Measurements from ENCODE around the gene SLC37A2. TPM values are rescaled to one million over a fixed set of nuclear protein-coding genes. Genes with fewer than 3 reads are reported as not detected.
"Not testable (repeated sequence)": the region's sequence is repeated elsewhere in the genome, so short reads cannot be mapped to it uniquely, and the experiment has no call there.

The SLC37A2 gene
- 1.2 TPM for total RNA-seq

DNA sequence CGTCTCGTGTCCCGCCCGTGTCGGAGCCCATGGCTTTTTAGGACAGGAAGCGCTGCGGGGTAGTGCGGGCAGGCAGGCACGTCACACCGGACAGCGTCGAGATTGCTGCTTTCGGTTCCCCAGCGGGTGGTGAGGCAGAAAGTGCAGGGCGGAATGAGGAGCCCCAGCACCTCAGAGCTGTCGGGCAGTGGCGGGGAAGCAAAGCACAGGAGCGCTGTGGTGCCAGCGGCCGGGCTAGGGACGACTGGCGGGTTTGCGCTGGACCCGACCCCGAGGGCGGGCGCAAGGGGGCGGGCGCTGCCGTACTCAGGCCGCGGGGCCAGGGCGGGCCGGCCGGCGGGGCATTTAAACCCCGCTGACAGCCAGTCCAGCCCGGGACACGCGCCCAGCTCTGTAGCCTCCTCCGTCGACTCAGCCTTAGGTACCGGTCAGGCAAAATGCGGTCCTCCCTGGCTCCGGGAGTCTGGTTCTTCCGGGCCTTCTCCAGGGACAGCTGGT is at the start of gene SLC37A2:
Gene SLC37A2, plus strand, starts transcription at position 375 of the 498 bp plus-strand sequence. Its CDS starts 63 bp downstream, at position 438.
- peak; percentile 66 to 79 for DNase-seq (ENCODE audit: low spot score in 2 of 2)
- FAIRE-seq = no peak

DNA sequence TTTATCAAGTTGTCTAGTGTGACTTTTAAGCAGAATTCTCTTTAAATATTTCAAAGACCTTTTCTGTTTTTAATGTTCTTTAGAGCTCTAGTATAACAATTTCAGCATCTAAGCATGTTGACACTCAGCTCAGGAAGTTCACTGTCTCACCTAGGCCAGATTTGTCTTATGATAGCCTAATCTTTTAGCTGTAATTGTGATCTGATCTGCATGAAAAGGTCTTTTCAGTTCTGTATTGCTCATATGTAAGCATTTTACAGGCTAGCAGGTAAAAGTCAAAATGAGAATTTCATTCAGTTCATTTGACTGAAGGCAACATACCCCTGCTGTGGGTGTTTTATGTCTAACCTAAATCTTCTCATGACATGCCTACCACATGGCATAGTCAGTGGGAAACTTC is 46.7 kb upstream of the SLC37A2 start:
- no peak for FAIRE-seq
- DNase-seq (ENCODE audit: low spot score in 2 of 2) = no peak

DNA sequence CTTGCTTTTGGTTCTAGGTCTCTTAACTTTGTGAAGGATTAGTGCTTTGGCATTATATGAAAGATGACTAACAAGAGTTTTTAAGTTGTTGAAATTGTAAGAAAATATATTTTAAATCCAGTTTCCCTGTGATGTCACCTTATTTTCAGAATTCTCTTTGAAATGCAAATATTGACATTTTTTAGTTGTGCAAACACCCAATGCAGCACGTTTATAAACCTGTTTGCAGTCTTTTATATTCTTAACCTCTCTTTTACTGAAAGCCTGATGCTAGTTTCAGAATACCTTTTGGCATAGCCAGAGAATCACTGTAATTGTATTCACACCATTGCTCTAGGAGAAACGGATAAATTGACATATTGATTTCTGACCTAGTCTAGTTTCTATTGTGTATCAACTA is 42.8 kb upstream of the SLC37A2 start:
- no peak for DNase-seq (ENCODE audit: low spot score in 2 of 2)

DNA sequence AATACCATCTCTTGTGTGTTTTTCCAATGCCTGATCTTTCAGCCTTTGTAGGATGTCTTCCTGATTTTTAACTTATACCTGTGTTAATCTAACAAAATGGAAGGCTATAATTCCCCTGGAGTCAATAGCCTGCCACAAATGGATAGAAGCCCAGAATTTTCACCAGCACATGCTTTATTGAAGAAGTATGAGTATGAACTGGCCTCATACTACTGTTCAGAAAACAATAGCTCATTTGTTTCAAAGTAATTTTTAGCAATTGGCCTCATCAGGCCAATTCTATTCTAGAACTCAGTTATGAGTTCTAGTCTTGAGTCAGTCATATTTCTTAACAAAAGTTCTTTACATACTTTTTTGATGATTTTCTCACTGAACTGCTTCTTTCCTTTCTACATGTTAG is 40.6 kb upstream of the SLC37A2 start:
- DNase-seq (ENCODE audit: low spot score in 2 of 2) = no peak
- FAIRE-seq = no peak

More for the DNA sequence above, 42.8 kb upstream of the SLC37A2 start:
- FAIRE-seq = no peak

DNA sequence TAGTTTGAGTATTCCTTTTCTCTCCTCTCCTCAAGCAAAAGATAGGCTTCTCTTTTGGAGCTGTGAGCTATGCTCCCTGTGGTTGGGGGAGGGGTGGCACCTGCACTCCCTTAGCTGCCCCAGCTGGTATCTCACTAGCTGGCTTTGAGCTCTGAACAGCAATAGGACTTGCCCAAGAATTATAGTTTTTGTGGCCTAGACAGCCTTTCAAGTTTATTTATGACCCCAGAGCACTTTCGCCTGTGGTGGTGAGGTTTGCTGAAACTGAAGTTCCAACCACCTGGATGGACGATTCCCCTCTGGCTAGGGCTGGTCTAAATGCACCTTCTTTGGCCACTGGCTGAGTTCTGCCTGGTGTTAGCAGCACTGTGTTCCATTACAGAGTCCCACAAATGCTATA is 37.1 kb upstream of the SLC37A2 start:
- no peak for DNase-seq (ENCODE audit: low spot score in 2 of 2)
- FAIRE-seq = no peak

DNA sequence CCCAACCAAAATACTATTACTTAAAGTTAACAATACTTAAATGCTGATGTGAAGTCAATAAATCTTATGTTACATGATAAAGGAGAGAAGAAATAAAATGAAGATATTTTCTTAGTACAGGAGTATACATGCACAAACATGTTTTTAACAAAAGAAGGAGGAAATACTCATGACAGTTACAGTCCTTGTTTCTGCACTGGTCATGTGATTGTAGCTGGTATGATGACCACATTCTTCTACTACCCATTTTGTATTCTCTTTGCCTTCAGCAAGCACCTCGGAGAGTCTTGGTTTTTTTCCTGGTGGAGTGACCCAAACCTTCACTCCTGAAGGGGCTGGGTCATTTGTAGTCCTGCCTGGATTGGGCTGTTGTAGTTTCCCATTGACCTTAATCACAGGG is 33.7 kb upstream of the SLC37A2 start:
- not testable (repeated sequence) for FAIRE-seq; DNase-seq (ENCODE audit: low spot score in 2 of 2)

DNA sequence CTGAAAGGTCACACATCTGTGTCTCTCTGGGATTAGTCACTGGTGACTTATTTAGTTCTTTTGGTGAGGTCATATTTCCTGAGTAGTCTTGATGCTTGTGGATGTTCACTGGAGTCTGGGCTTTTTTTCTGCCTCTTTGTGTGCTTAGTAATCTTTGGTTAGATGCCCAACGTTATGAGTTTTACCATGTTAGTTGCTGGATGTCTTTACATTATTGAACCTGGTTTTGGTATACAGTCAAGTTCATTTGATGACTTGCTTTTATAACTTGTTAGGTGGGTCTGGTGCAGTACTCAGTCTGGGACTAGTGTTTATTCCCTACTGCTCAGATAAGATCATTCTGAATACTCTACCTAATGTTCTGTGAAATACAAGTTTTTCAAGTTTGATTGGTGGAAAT is 26.2 kb upstream of the SLC37A2 start:
- no peak for FAIRE-seq

DNA sequence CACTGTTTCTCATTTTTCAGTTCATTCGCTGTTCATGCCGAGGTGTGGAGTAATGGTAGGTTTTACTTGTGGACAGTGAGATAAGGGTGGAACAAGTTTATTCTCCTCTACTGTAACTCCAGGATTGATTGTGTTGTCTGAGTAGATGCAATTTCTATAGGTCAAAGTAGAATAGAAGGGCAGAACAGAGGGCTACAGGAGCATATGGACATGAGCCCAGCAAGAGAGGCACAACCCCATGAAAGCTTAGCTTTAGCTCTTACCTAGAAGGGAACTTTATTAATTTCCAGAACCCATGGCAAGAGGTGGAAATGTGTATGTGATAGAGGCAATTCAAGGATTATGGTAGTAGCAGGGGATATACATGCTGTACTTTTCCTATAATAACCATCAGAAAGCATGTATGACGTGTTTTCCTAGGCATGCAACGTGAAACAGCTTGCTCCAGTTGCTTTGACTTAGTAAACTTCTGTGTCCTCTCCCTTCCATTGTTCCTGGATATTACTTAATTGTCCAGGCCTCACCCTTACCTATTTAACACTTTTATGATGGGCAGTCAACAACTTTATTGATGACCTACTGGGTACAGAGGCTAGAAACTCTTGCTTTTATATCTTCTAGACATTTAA is 13.8 kb upstream of the SLC37A2 start:
- FAIRE-seq (no peak), DNase-seq (ENCODE audit: low spot score in 2 of 2) (no peak)

More for the DNA sequence above, 26.2 kb upstream of the SLC37A2 start:
- no peak for DNase-seq (ENCODE audit: low spot score in 2 of 2)

DNA sequence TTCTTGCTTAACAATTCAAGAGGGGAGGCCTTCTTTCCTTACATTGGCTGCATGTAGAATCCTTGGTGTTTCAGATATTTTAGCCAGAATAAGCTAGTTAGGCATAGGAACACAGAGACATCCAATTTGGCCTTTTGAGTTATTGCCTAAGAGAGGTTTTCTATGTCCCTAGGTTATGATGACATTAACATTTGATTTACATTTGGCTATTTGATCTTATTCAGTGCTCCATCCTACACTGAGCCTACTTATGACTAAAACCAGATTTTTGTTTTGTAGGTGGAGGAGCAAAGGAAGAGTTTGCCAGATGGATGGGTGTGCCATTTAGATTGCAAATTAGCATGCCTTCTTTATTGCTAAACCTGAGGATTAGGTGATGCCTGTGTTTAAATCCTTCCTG is 11.1 kb upstream of the SLC37A2 start:
- FAIRE-seq (no peak), DNase-seq (ENCODE audit: low spot score in 2 of 2) (no peak)

DNA sequence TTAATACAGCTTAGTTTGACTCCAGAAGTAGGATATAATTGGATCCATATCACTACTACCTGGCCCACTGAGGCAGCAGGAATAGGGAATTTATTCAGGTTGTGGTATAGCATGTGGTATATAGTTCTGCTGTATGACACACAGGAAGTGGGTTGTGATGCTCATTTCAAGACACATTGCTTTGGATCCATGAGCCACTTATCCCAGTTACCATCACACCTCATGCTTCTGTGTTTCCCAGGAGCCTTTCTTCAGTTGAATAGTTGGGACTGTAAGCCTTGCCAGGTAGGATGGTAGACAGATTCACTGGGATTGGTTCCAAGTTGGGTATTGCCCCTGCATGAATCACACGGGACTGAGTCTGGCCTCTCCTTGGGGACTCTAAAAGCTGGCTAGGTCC is 9.9 kb upstream of the SLC37A2 start:
- DNase-seq (ENCODE audit: low spot score in 2 of 2) (no peak), FAIRE-seq (no peak)

DNA sequence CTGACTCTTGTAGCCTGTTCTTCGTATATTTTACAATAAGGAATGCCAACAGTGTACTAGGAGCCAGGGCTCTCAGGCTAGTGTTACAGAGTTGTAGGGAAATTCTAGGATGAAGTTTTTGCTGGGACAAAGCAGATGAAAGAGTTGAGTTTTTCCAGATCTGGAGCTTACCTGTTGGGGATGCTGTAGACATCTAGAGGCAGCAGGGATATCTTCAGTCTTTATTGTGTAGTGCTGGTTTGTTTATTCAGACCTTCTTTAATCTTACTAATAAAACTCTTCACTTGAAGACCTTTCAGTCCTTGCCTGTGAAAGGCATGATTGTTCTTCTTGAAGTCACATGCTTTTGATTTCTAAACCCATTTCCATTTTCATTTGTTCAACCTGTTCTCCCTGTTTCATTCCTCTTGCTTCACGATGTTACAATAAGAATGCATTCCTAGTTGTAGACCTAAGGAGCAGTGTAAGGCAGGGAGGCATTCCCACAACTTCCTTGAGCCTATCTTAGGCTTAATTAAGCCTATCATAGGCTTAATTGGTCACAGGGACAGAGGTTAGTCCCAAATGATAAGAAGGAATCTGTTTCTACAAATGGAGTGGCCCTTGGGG is 7.9 kb upstream of the SLC37A2 start:
- FAIRE-seq = no peak
- no peak for DNase-seq (ENCODE audit: low spot score in 2 of 2)

DNA sequence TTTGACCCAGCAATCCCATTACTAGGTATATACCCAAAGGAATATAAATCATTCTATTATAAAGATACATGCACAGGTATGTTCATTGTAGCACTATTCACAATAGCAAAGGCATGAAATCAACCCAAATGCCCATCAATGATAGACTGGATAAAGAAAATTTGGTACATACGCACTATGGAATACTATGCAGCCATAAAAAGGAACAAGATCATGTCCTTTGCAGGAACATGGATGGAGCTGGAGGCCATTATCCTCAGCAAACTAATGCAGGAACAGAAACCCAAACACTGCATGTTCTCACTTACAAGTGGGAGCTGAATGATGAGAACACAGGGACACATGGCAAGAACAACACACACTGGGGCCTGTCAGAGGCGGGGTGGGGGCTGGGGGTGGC is 7.0 kb upstream of the SLC37A2 start:
- not testable (repeated sequence) for FAIRE-seq

DNA sequence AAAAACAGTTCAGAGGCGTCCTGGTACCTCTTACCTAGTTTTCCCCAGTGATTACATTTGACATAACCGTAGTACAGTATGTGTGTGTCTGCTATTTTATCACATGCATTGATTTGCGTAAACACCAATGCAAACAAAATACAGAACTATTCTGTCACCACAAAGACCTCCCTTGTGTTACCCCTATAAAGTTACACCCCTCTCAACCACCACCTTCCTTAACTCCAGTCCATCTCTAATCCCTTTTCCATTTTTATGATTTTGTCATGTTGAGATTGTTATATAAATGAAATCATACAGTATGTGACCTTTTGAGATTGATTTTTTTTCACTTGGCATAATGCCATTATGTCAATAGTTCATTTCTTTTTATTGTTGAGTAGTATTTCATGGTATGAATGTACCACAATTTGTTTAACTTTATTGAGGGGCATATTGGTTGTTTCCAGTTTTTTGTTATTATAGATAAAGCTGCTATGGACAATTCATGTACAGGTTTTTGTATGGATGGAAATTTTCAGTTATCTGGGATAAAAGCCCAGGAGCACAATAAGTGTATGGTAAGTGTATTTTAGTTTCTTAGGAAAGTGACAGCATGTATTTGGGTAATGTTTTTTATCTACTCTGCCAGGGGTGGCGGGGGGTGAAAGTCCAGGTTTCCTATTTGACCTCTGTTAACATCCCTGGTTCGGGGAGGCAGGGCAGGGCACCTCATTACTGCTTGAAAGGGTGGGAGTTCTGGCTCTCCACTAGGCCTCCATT is 6.0 kb upstream of the SLC37A2 start:
- DNase-seq (ENCODE audit: low spot score in 2 of 2) (no peak), FAIRE-seq (no peak)

More for the DNA sequence above, 7.0 kb upstream of the SLC37A2 start:
- DNase-seq (ENCODE audit: low spot score in 2 of 2) = not testable (repeated sequence)

DNA sequence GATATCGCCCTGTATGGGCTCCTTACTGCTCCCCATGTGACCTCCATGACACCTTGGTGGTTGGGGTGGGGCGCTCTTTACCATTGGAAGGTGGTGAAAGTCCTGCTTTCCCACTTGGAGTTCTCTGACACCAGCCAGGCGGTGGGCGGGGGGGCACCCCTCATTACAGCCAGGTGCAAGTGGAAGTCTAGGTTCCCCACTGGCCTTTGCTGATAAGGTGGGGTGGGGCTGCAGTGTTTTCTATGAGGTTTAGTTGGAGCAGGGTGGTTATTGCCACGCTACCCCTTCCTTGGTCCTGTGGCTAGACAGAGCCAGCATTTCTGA is 5.5 kb upstream of the SLC37A2 start:
- FAIRE-seq = no peak

DNA sequence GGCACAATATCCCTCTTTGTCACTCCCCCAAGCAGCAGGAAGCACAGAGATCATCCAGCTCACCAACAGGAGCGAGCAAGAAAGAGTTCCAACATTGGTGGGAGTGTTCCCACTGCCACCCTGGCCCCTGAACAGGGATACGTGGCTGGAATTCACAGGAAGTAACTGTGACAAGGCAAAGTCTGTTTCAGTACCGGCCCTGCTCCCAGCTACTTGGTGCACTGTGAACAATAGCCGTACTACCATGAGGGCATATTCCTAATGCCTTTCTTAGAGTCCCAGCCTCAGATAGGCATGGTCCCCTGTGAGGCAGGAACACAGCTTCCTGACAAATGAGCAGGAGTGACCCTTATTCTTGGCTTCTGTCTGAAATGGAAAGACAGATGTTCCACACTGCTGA is 1.8 kb upstream of the SLC37A2 start:
- no peak for FAIRE-seq

More for the DNA sequence above, 5.5 kb upstream of the SLC37A2 start:
- no peak for DNase-seq (ENCODE audit: low spot score in 2 of 2)

DNA sequence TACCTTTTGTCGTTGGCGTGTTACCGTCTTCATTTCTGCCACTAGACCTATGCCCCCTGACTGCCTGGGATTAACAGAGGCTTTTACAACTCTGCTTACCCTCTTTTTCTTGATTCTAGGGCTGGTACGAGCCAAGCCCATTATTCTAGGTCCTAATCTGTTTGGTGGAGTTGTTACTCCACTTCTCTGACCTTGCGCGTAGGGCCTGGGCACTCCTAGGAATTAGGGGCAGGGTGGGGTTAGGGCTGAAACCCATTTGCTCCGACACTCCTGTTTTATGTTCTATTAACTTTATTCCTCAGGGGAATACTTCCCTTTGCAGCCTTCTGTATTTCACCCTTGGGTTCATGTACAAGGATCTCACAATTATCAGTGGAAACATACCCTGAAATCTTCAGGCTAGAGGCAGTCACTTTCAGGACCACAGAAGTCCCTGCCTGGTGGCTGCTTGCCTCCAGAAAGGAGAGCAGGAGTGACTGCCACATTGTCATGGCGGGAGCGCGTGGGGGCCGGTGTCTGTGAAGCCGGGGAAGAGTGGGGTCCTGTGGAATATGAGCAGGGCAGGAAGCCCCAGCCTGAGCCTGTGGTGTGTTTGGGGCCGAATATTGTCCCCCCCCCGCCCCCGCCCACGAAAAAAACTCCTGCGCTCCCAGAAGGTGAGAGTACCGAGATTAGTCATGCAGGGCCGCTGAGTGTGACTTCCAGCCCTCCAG is 731 bp upstream of the SLC37A2 start:
- FAIRE-seq (no peak), DNase-seq (ENCODE audit: low spot score in 2 of 2) (peak in 1 of 2 donors; percentile 19)

More for the DNA sequence above, 1.8 kb upstream of the SLC37A2 start:
- peak in 1 of 2 donors; percentile 3 for DNase-seq (ENCODE audit: low spot score in 2 of 2)

DNA sequence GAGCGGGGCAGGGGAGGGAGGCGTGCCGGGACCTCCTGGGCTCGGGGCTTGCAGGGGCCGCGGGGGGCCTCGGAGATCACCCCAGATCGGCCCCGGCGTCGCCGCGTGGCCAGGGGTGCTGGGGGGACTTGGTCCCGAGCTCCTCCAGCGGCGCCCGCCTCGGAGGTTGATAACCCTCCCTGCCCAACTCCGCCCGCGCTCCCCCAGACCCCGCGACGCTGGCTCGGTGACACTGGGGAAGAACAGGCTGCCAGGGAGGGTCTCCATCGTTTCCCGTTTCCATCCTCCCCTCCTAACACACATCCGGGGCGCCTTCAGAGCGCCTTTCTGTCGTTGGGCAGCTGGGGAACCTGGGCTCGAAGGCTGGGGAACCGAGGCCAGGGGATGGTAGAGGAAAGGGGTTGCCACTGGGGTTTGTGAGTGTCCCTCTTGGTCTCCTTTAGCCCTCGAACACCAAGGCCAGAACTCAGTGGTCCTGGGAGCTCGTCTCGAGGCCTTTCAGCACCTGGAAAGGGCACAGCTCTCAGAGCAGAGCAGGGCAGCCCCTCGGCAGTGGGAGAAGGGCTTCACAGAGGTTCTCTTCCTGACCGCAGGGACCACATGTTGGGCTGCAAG is 431 bp downstream of the SLC37A2 start:
- no peak for FAIRE-seq
- DNase-seq (ENCODE audit: low spot score in 2 of 2) = peak in 1 of 2 donors; percentile 11

DNA sequence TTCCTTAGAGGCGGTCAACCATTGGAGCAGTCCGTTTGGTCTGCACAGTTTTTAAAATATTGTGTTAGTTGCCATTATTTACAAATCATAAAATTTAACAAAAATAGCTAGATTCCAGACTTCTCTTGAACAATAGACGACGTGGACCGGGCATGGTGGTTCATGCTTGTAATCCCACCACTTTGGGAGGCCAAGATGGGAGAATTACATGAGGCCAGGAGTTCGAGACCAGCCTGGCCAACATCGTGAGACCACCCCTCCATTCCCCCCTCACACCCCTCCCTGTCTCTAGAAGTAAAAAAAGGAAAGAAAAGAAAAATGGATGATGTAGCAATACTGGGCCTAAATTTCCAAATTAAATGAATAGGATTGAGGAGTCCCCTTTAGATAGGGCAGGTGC is 965 bp downstream of the SLC37A2 start:
- FAIRE-seq (no peak), DNase-seq (ENCODE audit: low spot score in 2 of 2) (no peak)

DNA sequence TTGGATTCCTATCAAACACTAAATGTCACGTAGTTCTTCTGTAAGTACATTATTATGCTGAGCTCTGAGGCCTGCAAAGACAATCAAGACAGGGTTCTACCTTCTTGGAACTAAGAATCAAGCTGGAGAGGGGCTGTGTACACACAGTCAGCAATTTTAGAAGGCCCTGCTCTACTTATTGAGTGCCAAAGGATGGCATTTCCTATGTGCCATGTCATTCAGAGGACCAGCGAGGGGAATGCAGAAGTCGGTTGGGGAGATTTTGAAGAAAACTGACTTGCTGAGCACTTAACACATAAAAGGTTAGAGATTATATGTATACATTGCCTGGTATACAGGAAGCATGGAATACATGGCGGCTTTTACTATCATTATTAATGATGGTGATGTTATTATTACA is 5.3 kb downstream of the SLC37A2 start:
- DNase-seq (ENCODE audit: low spot score in 2 of 2) (no peak), FAIRE-seq (no peak)

DNA sequence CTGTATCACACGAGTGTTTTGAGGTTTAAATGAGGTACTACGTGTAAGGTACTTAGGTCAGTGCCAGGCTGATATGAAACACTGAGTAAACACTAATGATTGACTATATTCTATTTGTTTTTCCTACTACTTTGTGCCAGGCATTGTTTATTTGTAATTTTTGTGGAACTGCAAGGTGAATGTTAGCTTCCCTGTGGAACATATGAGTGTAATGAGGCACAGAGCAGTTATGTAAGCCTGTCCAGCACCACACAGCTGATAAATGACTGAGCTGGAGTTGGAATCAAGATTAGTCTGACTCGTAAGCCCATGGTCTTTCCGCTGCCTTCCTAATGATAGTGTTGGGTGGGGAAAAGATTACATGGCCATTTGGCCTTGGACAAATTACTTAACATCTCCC is 5.9 kb downstream of the SLC37A2 start:
- FAIRE-seq = no peak
- no peak for DNase-seq (ENCODE audit: low spot score in 2 of 2)
